WERI-Rb-1 (cell line): ENCODE measurements around the gene USP54.

Experiments used
- DNase-seq: peaks from one replicate; pipeline ENCODE4 v3.0.0-alpha.2; 2020
- H3K27ac ChIP-seq: fragments of 250-450 bp; sonication (Bioruptor Pico); 2 replicates; pipeline ENCODE4 v1.5.1; 2020; ENCODE audit warnings: mild to moderate bottlenecking, moderate library complexity
- H3K27me3 ChIP-seq: fragments of 250-450 bp; sonication (Bioruptor Pico); 2 replicates; pipeline ENCODE4 v1.5.1; 2021; ENCODE audit warnings: mild to moderate bottlenecking, low read depth, moderate library complexity; ENCODE audit not compliant: insufficient read depth, severe bottlenecking
- H3K36me3 ChIP-seq: fragments of 250-450 bp; sonication (Bioruptor Pico); 2 replicates; pipeline ENCODE4 v1.5.1; 2020; ENCODE audit warnings: mild to moderate bottlenecking, moderate library complexity
- H3K4me3 ChIP-seq: 2 replicates; pipeline ENCODE4 v1.5.1; 2011; ENCODE audit warnings: low read depth, mild to moderate bottlenecking, control low read depth, low read length
- H3K9me3 ChIP-seq: fragments of 250-450 bp; sonication (Bioruptor Pico); 2 replicates; pipeline ENCODE4 v1.5.1; 2021; ENCODE audit warnings: mild to moderate bottlenecking, moderate library complexity; ENCODE audit not compliant: severe bottlenecking
- TF ChIP-seq, protein P1 (sequence below): IDR thresholded peaks from 2 replicates; pipeline ENCODE4 v1.5.1; 2011; ENCODE audit warnings: low read depth, mild to moderate bottlenecking, control low read depth, inconsistent platforms, low read length

USP54 gene, protein sequence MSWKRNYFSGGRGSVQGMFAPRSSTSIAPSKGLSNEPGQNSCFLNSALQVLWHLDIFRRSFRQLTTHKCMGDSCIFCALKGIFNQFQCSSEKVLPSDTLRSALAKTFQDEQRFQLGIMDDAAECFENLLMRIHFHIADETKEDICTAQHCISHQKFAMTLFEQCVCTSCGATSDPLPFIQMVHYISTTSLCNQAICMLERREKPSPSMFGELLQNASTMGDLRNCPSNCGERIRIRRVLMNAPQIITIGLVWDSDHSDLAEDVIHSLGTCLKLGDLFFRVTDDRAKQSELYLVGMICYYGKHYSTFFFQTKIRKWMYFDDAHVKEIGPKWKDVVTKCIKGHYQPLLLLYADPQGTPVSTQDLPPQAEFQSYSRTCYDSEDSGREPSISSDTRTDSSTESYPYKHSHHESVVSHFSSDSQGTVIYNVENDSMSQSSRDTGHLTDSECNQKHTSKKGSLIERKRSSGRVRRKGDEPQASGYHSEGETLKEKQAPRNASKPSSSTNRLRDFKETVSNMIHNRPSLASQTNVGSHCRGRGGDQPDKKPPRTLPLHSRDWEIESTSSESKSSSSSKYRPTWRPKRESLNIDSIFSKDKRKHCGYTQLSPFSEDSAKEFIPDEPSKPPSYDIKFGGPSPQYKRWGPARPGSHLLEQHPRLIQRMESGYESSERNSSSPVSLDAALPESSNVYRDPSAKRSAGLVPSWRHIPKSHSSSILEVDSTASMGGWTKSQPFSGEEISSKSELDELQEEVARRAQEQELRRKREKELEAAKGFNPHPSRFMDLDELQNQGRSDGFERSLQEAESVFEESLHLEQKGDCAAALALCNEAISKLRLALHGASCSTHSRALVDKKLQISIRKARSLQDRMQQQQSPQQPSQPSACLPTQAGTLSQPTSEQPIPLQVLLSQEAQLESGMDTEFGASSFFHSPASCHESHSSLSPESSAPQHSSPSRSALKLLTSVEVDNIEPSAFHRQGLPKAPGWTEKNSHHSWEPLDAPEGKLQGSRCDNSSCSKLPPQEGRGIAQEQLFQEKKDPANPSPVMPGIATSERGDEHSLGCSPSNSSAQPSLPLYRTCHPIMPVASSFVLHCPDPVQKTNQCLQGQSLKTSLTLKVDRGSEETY (N-terminal part only)

DNA sequence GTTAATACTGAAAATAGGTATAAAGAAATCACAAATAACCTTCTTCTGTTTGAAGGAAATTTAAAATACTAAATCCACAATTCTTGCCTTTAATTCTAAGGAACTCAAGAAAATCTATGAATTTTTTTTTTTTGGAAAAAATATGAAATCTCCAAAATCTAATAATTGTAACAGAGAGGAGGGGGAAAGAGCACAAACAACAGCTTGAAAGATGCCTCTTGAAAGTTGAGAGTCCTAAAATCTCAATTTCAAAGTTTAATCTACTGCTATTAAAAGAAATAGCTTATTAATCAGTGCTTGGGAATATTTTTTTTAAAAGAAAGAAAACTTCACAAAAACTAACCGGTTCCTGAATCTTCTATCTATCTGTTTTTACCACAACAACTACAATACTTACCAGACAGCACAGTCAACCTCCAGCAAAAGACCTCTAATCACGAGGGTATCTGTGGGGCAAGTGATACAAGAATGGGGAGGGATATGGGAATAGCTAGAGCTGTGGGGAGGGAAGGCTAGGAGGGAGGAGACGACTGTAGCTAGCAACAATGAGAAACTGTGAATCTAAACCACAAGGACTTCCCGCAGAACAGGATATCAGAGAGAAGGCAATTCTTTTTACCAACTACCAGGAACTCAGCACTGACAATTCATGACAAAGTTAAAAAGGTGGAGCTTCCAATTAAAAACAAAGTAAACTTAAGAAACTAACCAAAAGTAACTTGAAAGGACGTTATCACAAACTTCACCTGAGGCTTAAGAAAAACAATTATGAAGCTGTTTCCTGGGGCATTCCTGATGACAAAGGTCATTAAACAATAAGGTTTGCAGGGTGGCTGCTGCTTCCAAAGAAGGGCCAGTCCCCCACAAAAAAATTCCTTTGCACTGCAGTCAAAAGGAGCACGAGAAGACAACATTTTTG lies at the start of gene USP54:
USP54 (minus strand) TSS at position 462 of the 919 bp plus-strand sequence. CDS start 15,684 bp downstream, outside the sequence.
- Histone ChIP-seq H3K36me3 (no peaks in the 10 kb centered on the region), H3K27ac (no peak within 1 kb of the TSS), H3K27me3 (no peaks in the 10 kb centered on the region), H3K9me3 (no peaks in the 10 kb centered on the region), H3K4me3 (no peak within 1 kb of the TSS)
- TF ChIP-seq, protein P1, sequence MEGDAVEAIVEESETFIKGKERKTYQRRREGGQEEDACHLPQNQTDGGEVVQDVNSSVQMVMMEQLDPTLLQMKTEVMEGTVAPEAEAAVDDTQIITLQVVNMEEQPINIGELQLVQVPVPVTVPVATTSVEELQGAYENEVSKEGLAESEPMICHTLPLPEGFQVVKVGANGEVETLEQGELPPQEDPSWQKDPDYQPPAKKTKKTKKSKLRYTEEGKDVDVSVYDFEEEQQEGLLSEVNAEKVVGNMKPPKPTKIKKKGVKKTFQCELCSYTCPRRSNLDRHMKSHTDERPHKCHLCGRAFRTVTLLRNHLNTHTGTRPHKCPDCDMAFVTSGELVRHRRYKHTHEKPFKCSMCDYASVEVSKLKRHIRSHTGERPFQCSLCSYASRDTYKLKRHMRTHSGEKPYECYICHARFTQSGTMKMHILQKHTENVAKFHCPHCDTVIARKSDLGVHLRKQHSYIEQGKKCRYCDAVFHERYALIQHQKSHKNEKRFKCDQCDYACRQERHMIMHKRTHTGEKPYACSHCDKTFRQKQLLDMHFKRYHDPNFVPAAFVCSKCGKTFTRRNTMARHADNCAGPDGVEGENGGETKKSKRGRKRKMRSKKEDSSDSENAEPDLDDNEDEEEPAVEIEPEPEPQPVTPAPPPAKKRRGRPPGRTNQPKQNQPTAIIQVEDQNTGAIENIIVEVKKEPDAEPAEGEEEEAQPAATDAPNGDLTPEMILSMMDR, result no peak
- DNase-seq, result no peak

DNA sequence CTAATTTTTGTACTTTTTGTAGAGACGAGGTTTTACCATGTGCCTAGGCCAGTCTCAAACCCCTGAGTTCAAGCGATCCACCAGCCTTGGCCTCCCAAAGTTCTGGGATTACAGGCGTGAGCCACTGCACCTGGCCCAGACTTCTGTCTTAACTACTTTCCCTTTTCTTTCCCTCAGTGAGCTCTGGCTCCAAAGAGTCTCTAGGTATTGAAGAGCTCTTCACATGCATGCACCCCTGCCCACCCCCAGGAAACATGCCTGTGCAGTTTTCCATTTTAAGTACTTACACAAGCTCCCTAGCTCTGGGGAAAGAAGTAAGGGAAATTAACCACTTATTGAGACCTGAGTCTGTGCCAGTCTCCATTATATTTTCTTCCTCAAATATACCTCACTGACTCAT lies 48.1 kb upstream of the USP54 start:
- no peak for DNase-seq
- Histone ChIP-seq H3K9me3 (no peaks in the 10 kb centered on the region), H3K36me3 (no peaks in the 10 kb centered on the region), H3K27me3 (no peaks in the 10 kb centered on the region), H3K27ac (no peak overlapping the region), H3K4me3 (no peak overlapping the region)
- TF ChIP-seq, protein P1, result no peak

DNA sequence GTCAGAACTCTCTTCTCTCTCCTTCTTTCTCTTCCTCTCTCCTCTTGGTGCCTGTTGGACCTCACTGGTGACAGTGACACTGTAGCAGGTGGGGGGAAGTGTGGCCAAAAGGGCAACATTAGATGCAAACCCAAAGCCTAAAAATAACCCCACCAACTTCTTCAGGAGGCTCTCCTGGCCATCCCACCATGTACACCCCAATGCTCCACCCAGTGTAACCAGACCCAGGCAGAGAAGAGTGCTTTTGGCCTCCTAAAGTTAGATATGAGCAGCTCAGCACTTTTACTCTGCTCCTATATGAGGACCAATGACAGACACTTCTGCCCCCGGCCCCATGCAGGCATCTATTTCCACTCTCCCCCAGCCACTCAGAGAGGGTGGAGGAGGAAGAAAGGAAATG lies 44.6 kb upstream of the USP54 start:
- TF ChIP-seq, protein P1, result no peak
- Histone ChIP-seq H3K27me3 (no peaks in the 10 kb centered on the region), H3K27ac (no peak overlapping the region), H3K9me3 (no peaks in the 10 kb centered on the region), H3K36me3 (no peaks in the 10 kb centered on the region), H3K4me3 (no peak overlapping the region)
- DNase-seq, result no peak

DNA sequence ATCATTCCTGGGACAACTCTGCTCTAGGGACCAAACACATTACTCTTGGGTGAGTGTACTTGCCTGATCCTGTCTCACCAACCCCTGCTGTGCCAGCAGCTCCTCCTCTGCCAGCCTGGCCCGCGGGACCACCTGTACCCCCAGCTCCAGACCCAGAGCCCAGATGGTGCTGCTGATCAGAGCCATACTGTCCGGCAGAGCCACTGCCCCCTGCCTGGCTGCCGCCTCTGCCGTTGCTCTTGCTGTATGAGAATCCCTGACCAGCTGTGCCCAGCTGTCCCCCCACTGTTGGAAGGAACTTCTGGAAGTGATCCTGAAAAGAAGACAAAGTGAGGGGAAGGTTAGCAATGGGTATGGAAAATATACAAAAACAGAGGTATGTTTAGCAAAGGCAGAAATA lies 43.3 kb upstream of the USP54 start:
- no peaks in the 10 kb centered on the region for H3K27me3 ChIP-seq
- H3K27ac ChIP-seq, result no peak overlapping the region
- TF ChIP-seq, protein P1, result no peak
- no peaks in the 10 kb centered on the region for H3K9me3 ChIP-seq
- no peak for DNase-seq
- no peak overlapping the region for H3K4me3 ChIP-seq
- H3K36me3 ChIP-seq, result no peaks in the 10 kb centered on the region

DNA sequence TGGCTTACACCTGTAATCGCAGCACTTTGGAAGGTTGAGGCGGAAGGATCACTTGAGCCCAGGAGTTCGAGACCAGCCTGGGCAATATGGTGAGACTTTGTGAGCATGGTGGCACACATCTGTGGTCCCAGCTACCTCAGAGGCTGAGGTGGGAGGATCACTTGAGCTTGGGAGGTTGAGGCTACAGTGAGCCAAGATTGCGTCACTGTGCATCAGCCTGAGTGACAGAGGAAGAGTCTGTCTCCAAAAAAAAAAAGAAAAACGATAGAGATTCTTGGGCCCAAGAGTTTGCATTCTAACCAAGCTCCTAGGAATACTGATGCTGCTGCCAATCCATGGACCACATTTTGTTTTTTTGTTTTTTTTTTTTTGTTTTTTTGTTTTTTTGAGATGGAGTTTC lies 38.0 kb upstream of the USP54 start:
- Histone ChIP-seq H3K9me3 (no peaks in the 10 kb centered on the region), H3K36me3 (no peaks in the 10 kb centered on the region), H3K4me3 (no peak overlapping the region), H3K27ac (no peak overlapping the region), H3K27me3 (no peaks in the 10 kb centered on the region)
- TF ChIP-seq, protein P1, result no peak
- no peak for DNase-seq
